Glutamatergic neuron (in vitro differentiated cells): ENCODE results near the gene PEAR1. TPM values are rescaled to one million over a fixed set of nuclear protein-coding genes. Genes with fewer than 3 reads are reported as not detected.
A peak's percentile ranks its signal among the peaks of the same experiment; 100 is the strongest.

Experiments
- DNase-seq: peaks from one replicate; pipeline ENCODE4 v3.0.0; 2022
- H3K27ac Mint-ChIP-seq: one replicate; pipeline ENCODE4 v1.8.0; 2020; ENCODE audit warnings: mild to moderate bottlenecking, mixed read lengths, inconsistent platforms; ENCODE audit not compliant: unreplicated experiment
- H3K27me3 Mint-ChIP-seq: one replicate; pipeline ENCODE4 v1.8.0; 2020; ENCODE audit warnings: mild to moderate bottlenecking, moderate library complexity, mixed read lengths, inconsistent platforms; ENCODE audit not compliant: unreplicated experiment
- H3K36me3 Mint-ChIP-seq: one replicate; pipeline ENCODE4 v1.8.0; 2020; ENCODE audit warnings: mild to moderate bottlenecking, mixed read lengths, inconsistent platforms; ENCODE audit not compliant: unreplicated experiment
- H3K4me1 Mint-ChIP-seq: one replicate; pipeline ENCODE4 v1.8.0; 2020; ENCODE audit warnings: mild to moderate bottlenecking, low read depth, mixed read lengths, inconsistent platforms; ENCODE audit not compliant: unreplicated experiment
- H3K4me3 Mint-ChIP-seq: one replicate; pipeline ENCODE4 v1.8.0; 2020; ENCODE audit warnings: mild to moderate bottlenecking, mixed read lengths, inconsistent platforms; ENCODE audit not compliant: unreplicated experiment
- H3K9me3 Mint-ChIP-seq: one replicate; pipeline ENCODE4 v1.8.0; 2020; ENCODE audit warnings: mild to moderate bottlenecking, moderate library complexity, mixed read lengths, inconsistent platforms; ENCODE audit not compliant: unreplicated experiment
- total RNA-seq: library from RNA; stranded (reverse); fragmentation: NEBNext Ultra II Directional; extraction: Animal tissue kit (Norgen Biotek cat#: 25700); gene quantifications from one replicate; pipeline ENCODE4 v1.2.1, GENCODE V29; 2021; ENCODE audit not compliant: unreplicated experiment
- TF ChIP-seq, protein P1 (sequence below): fragments of 200-600 bp; sonication (generic); IDR thresholded peaks from one replicate; pipeline ENCODE4 v1.5.0; 2021; ENCODE audit not compliant: partially characterized antibody, unreplicated experiment

PEAR1 gene
- total RNA-seq, 1 donor from 2014 or later: 1.2 TPM

DNA sequence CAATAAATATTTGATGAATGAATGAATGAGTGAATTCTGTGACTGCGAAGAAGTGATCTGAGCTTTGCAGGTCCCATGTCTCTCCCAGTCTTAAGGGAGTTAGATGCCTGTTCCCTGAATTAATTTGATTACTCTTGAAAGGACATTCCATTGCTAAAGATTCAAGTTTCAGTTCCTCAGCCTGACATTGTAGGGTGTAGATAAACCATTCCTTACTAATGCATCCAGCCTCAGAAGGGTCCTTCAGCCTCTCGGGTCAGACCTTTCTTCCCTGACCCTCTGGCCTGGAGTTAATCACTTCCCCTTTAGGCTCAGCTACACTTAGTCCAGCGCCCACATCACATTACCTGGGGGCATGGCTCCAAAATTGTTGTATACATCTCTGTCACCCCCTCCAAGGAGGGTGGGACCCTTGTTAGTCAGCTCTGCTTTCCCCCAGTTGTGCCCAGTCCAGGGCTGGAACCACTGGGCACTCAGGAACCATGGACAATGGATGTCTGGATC, 37.2 kb upstream of the PEAR1 start:
- TF ChIP-seq, protein P1, sequence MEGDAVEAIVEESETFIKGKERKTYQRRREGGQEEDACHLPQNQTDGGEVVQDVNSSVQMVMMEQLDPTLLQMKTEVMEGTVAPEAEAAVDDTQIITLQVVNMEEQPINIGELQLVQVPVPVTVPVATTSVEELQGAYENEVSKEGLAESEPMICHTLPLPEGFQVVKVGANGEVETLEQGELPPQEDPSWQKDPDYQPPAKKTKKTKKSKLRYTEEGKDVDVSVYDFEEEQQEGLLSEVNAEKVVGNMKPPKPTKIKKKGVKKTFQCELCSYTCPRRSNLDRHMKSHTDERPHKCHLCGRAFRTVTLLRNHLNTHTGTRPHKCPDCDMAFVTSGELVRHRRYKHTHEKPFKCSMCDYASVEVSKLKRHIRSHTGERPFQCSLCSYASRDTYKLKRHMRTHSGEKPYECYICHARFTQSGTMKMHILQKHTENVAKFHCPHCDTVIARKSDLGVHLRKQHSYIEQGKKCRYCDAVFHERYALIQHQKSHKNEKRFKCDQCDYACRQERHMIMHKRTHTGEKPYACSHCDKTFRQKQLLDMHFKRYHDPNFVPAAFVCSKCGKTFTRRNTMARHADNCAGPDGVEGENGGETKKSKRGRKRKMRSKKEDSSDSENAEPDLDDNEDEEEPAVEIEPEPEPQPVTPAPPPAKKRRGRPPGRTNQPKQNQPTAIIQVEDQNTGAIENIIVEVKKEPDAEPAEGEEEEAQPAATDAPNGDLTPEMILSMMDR: no peak
- no peak overlapping the region for H3K4me3 Mint-ChIP-seq
- H3K4me1 Mint-ChIP-seq: peaks cover 29% of the 10 kb centered on the region
- peaks cover 22% of the 10 kb centered on the region for H3K27me3 Mint-ChIP-seq
- H3K36me3 Mint-ChIP-seq: peaks cover 13% of the 10 kb centered on the region
- H3K9me3 Mint-ChIP-seq: peaks cover 7% of the 10 kb centered on the region
- DNase-seq: no peak
- H3K27ac Mint-ChIP-seq: no peak overlapping the region

DNA sequence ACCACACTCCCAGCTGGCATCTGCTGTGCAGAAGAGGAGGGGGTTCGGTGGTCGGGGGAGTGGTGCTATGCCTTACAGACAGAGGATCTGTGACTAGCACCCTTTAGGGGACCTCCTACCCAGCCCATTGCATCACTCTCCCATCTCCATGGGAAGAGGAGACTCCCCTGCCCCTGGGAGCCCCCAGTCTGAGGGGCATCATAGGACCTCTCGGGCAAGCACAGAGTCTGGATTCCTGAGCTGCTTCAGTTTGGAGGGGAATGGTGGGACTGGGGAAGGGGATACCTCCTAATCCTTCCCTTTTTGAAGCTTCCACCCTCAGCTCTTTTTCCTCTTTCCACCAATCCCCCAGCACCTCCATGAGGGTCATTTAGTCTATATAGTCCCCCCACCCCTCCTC, 36.0 kb upstream of the PEAR1 start:
- Mint-ChIP-seq H3K36me3 (peaks cover 13% of the 10 kb centered on the region), H3K27me3 (peaks cover 22% of the 10 kb centered on the region), H3K9me3 (peaks cover 11% of the 10 kb centered on the region), H3K4me1 (peaks cover 31% of the 10 kb centered on the region), H3K27ac (no peak overlapping the region), H3K4me3 (peak overlapping the region; percentile 16)
- TF ChIP-seq, protein P1: no peak
- no peak for DNase-seq

DNA sequence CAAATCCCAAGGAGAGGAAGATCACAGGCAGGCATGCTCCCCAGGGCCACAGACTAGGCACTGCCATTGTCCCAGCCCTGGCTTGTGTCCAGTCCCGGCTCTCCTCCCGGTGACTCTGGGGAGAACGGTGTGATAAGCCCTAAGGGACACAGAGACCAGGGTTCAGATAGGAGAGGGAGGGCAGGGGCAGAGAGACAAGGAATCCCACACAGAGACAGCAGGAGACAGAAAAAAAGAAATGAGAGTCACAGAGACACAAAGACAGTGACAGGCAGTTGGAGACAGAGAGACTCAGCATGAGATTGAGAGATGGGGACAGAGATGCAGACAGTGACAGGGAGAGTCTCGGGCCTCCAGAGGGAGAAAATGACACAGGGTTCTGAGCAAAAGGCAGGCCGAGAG, 35.0 kb upstream of the PEAR1 start:
- H3K9me3 Mint-ChIP-seq: peaks cover 15% of the 10 kb centered on the region
- H3K4me3 Mint-ChIP-seq: peak overlapping the region; percentile 87
- TF ChIP-seq, protein P1: no peak
- peaks cover 7% of the 10 kb centered on the region for H3K36me3 Mint-ChIP-seq
- peaks cover 30% of the 10 kb centered on the region for H3K4me1 Mint-ChIP-seq
- no peak for DNase-seq
- peak overlapping the region; percentile 81 for H3K27ac Mint-ChIP-seq
- peaks cover 15% of the 10 kb centered on the region for H3K27me3 Mint-ChIP-seq

DNA sequence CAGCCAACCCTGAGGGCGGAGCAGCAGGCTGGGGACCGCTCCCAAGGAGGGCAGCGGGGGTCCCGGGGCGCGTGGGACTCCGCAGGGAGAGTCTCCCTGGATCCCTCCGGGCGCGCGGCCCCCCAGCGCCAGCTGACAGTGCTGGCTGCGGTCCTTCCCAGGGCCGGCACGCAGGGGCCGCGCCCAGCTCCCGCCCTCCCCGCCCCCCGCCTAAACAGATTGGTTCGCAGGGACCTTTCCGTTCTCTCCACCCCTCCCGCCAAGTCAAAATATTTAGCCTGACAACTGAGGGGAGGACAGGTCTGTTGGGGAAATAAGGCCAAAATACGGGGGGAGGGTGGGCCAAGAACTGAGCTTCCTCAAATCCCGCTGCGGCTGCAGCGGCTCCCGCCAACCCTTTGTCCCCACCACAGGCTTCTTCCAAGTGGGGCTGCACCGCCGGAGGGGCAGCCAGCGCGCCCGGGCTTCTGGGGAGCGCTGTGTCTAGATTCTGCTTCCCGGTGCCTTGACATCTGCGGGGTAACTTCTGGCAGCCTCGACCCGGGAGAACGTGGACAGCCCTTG, 34.5 kb upstream of the PEAR1 start, which contains the start of gene INSRR:
INSRR (minus strand) TSS at position 159 of the 564 bp plus-strand sequence. CDS start 496 bp downstream, outside the sequence.
- H3K9me3 Mint-ChIP-seq: peaks cover 19% of the 10 kb centered on the region
- TF ChIP-seq, protein P1: no peak
- peak within 1 kb of the TSS; percentile 81 for H3K27ac Mint-ChIP-seq
- H3K36me3 Mint-ChIP-seq: peaks cover 7% of the 10 kb centered on the region
- peak within 1 kb of the TSS; percentile 90 for H3K4me3 Mint-ChIP-seq
- H3K27me3 Mint-ChIP-seq: peaks cover 17% of the 10 kb centered on the region
- DNase-seq: peak; percentile 55
- peaks cover 35% of the 10 kb centered on the region for H3K4me1 Mint-ChIP-seq

DNA sequence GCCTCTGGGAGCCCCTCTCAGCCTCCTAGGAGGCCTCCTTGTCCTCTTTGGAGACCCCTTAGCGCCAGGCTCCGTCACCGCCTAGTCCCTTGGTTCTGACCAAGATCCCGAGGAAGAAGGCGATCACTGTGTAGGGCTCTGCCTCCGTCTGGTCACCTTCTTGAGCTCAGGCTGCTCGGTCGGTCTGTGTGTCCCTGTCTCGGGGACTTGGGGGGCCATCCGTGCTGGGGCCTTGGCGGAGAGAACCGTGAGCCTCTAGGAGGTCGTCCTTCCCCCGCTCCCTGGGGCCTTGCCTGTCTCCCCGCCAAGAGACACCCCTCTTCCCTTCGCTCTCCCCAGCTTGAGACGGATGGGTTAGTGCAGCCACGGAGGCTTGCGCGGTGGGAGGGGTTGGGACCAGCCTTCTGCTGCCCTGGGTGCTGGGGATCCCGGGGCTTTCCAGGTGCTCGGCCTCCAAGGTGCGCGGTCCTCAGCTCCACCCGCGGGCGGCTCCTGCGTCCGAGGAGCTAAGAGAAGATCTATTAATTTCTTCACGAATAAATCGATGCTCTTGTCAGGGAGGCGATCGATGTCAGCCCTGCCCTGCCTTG, 33.9 kb upstream of the PEAR1 start:
- peaks cover 40% of the 10 kb centered on the region for H3K4me1 Mint-ChIP-seq
- peak overlapping the region; percentile 90 for H3K4me3 Mint-ChIP-seq
- TF ChIP-seq, protein P1: no peak
- H3K9me3 Mint-ChIP-seq: peaks cover 21% of the 10 kb centered on the region
- H3K36me3 Mint-ChIP-seq: peaks cover 4% of the 10 kb centered on the region
- no peak for DNase-seq
- H3K27me3 Mint-ChIP-seq: peaks cover 17% of the 10 kb centered on the region
- H3K27ac Mint-ChIP-seq: peak overlapping the region; percentile 59
